ENCODE results near the gene TUBA4A.

Gene TUBA4A

DNA sequence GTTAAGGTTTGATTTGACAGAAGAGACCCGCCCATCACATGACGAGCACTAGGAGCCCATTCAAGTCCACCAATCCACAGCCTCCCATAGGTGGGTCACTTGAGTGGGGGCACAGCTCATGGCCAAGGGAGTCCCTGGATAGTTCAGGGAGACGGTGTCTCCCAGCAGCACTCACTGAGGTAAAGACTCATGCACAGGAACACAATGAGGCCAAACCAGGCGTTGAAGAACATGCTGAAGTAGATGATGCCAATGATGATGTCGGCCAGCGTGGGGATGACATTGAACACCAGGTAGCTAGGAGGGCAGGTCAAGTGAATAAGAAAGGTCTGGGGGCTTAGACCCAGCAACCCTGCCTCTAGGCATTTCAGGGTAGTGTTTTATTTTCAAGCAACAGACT lies 38.9 kb downstream of the TUBA4A start:
- no peak for DNase-seq (ENCODE audit: low read depth)
- H3K27me3 ChIP-seq (replicated peaks; ENCODE audit: control insufficient read depth, insufficient read depth, low read length): no peaks in the 10 kb centered on the region
- peaks cover 27% of the 10 kb centered on the region for H3K4me1 ChIP-seq (ENCODE audit: control insufficient read depth, insufficient read depth, low read length)
- H3K36me3 ChIP-seq (ENCODE audit: control insufficient read depth, insufficient read depth, low read length, severe bottlenecking): peaks cover 56% of the 10 kb centered on the region
- no peaks in the 10 kb centered on the region for H3K9me3 ChIP-seq (ENCODE audit: control insufficient read depth, low read length)
- H3K9ac ChIP-seq (ENCODE audit: low read length): no peak overlapping the region
- H3K4me3 ChIP-seq (ENCODE audit: low read length): no peak overlapping the region

DNA sequence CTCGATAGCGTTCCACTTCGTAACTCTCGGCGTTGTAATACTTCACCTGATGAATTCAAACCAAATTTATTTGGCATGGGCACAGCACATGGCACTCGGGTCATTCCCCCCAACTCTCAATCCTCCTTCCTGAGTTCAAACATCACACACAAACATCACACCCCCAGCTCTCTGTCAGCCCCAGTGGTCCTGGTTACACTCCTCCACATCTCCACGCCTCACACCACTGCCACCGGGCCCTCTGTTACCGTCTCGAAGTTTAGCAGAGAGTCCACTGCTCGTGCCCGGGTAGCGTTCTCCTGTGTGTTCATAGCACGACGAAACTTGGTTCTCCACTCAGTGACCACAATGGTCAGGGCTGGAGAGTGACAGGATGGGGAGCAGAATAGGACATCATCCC lies 39.6 kb downstream of the TUBA4A start:
- no peak overlapping the region for H3K9ac ChIP-seq (ENCODE audit: low read length)
- no peak overlapping the region for H3K4me3 ChIP-seq (ENCODE audit: low read length)
- H3K27me3 ChIP-seq (replicated peaks; ENCODE audit: control insufficient read depth, insufficient read depth, low read length): no peaks in the 10 kb centered on the region
- no peaks in the 10 kb centered on the region for H3K9me3 ChIP-seq (ENCODE audit: control insufficient read depth, low read length)
- no peak for DNase-seq (ENCODE audit: low read depth)
- H3K36me3 ChIP-seq (ENCODE audit: control insufficient read depth, insufficient read depth, low read length, severe bottlenecking): peaks cover 60% of the 10 kb centered on the region
- H3K4me1 ChIP-seq (ENCODE audit: control insufficient read depth, insufficient read depth, low read length): peaks cover 21% of the 10 kb centered on the region

DNA sequence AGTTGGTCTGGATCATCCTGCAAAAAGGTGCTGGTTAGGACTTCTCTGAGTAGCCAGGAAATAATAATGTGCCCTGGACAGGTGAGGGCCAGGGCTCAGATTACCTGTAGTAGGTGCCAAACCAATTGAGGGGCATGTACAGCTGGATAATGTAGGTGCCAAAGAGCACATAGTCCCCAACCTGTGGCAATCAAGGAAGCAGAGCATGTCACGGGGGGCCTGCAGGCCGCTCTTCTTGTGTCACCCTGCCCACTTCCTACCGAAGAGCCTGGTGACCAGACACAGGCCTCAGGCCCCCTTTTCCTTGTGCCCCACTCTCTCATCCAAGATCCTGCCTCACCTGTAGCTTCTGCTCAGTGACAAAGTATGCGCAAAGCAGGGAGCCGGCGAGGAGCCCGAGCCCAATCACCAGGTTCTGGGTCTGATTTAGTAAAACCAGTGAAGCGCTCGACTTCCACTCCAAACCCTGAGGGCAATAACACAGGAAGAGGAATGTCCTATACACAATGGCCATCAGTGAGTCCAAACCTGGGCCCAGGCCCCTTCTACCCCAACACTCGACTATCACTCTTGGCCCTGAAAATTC lies 40.1 kb downstream of the TUBA4A start:
- Histone ChIP-seq H3K4me3 (ENCODE audit: low read length) (no peak overlapping the region), H3K27me3 (replicated peaks; ENCODE audit: control insufficient read depth, insufficient read depth, low read length) (no peaks in the 10 kb centered on the region), H3K4me1 (ENCODE audit: control insufficient read depth, insufficient read depth, low read length) (peaks cover 17% of the 10 kb centered on the region), H3K9me3 (ENCODE audit: control insufficient read depth, low read length) (no peaks in the 10 kb centered on the region), H3K9ac (ENCODE audit: low read length) (no peak overlapping the region), H3K36me3 (ENCODE audit: control insufficient read depth, insufficient read depth, low read length, severe bottlenecking) (peaks cover 61% of the 10 kb centered on the region)
- no peak for DNase-seq (ENCODE audit: low read depth)

DNA sequence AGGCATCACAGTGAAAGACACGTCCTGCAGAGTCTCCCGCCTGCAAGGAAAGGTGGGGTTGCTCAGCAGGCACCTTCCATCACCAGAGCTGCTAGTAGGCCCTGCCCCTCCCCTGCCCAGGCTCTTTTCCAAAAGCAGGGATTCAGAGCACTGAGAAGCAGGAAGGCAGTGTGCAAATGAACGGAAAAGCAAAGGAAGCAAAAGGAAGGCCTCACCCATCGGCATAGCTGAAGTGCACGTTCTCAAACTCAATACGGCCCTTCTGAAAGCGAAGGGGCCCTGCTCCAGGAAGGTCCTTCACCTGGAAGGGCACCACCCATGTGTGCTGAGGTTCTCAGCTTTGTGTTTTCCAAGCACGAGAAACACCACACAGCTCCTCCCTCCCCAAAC lies 40.7 kb downstream of the TUBA4A start:
- peaks cover 17% of the 10 kb centered on the region for H3K4me1 ChIP-seq (ENCODE audit: control insufficient read depth, insufficient read depth, low read length)
- peaks cover 66% of the 10 kb centered on the region for H3K36me3 ChIP-seq (ENCODE audit: control insufficient read depth, insufficient read depth, low read length, severe bottlenecking)
- H3K9ac ChIP-seq (ENCODE audit: low read length): no peak overlapping the region
- no peak for DNase-seq (ENCODE audit: low read depth)
- H3K27me3 ChIP-seq (replicated peaks; ENCODE audit: control insufficient read depth, insufficient read depth, low read length): no peaks in the 10 kb centered on the region
- no peaks in the 10 kb centered on the region for H3K9me3 ChIP-seq (ENCODE audit: control insufficient read depth, low read length)
- H3K4me3 ChIP-seq (ENCODE audit: low read length): no peak overlapping the region

DNA sequence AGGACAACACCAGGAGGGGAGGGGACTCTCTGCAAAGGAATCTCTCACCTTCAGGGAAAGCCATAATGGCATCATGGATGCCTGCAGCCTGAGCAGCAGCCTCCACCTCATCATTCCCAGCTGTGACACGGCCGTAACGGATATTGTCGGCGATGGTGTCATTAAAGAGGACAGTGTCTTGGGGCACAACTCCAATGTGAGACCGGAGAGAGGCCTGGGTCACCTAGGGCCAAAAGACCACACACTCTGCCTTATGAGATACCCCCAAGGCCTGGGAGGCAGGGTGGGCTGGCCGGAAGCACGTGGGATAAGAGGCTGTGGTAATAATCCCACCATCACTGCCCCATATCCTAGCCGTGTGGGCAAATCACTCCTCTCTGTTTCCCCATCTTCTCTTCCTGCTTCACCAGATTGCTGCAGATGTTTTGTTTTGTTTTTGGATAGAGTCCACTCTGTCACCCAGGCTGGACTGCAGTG lies 42.8 kb downstream of the TUBA4A start:
- no peak for DNase-seq (ENCODE audit: low read depth)
- Histone ChIP-seq H3K36me3 (ENCODE audit: control insufficient read depth, insufficient read depth, low read length, severe bottlenecking) (peaks cover 63% of the 10 kb centered on the region), H3K9ac (ENCODE audit: low read length) (no peak overlapping the region), H3K9me3 (ENCODE audit: control insufficient read depth, low read length) (no peaks in the 10 kb centered on the region), H3K27me3 (replicated peaks; ENCODE audit: control insufficient read depth, insufficient read depth, low read length) (no peaks in the 10 kb centered on the region), H3K4me1 (ENCODE audit: control insufficient read depth, insufficient read depth, low read length) (peaks cover 17% of the 10 kb centered on the region), H3K4me3 (ENCODE audit: low read length) (no peak overlapping the region)

DNA sequence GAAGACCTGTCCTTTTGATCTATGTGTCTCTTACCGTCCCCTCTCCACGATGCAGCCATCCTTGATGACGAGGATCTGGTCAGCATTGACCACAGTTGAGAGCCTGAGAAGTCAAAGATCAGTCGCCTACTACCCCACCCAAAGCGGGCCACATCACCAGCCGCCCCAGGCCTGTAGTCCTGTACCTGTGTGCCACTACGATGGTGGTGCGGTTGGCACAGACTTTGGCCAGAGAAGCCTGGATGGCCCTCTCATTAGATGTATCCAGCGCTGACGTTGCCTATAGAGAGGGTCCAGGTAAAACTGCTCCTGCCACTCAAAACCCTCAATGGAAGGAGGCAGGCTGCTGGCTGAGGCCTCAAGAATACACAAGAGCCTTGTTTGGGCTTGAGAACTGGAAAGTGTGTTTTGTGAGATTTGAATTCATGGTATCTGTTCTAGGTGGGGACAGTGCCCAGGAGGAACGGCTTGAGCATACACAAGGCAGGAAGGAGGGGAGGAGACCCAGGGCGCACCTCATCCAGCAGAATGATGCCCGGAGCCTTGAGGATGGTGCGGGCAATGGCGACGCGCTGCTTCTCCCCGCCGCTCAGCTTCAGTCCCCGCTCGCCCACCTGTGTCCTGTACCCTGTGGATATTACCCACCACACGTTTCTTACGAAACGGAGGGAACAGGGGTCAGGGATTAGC lies 43.4 kb downstream of the TUBA4A start:
- no peaks in the 10 kb centered on the region for H3K27me3 ChIP-seq (replicated peaks; ENCODE audit: control insufficient read depth, insufficient read depth, low read length)
- no peak overlapping the region for H3K4me3 ChIP-seq (ENCODE audit: low read length)
- DNase-seq (ENCODE audit: low read depth): no peak
- no peaks in the 10 kb centered on the region for H3K9me3 ChIP-seq (ENCODE audit: control insufficient read depth, low read length)
- peaks cover 17% of the 10 kb centered on the region for H3K4me1 ChIP-seq (ENCODE audit: control insufficient read depth, insufficient read depth, low read length)
- H3K9ac ChIP-seq (ENCODE audit: low read length): peak overlapping the region; percentile 3
- peaks cover 62% of the 10 kb centered on the region for H3K36me3 ChIP-seq (ENCODE audit: control insufficient read depth, insufficient read depth, low read length, severe bottlenecking)

DNA sequence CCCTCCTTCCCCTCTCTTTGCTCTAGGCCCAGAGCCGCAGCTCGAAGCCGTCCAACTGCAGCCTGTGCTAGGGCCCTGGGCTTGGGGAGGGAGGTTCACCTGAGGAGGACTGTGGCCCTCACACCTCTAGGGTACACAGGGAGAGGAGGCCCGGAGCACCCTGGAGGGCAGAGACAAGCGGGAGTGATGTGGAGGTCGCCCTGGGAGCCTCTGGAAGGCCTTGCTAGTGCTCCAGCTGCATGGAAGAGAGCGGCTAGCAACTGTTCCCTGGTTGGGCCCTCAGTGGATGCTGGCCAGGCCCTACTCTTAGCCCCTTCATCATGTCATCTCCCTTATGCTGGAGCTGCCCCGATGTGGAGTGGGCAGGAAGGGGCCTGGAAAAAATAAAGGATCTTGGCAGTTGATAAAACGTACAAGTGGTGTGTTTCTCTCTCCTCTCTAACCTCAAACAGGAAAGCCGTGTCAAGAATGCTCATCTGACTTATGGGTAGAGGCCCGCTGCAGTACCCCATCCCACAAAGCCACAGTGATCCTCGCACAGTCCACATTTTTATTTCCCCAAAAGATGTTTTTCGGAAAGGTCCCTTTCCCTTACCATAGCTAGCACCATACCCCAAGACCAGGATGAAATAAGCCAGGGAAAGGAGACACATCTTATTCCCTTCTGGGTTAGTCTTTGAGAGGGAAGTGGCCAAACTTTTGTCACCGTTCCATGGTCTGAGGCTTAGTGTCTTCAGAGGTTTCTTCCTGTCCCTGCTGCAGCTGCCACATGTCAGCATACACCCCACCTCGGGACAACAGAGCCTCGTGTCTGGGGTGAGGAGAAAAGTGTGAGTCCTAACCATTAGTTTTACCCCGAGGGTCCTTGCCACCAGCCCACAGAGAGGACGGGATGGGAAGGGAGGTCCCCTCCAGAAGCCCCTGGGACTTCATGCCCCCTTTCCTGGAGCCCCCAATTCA lies 44.2 kb downstream of the TUBA4A start:
- no peak for DNase-seq (ENCODE audit: low read depth)
- peaks cover 53% of the 10 kb centered on the region for H3K36me3 ChIP-seq (ENCODE audit: control insufficient read depth, insufficient read depth, low read length, severe bottlenecking)
- peak overlapping the region; percentile 3 for H3K9ac ChIP-seq (ENCODE audit: low read length)
- H3K4me3 ChIP-seq (ENCODE audit: low read length): no peak overlapping the region
- H3K9me3 ChIP-seq (ENCODE audit: control insufficient read depth, low read length): no peaks in the 10 kb centered on the region
- peaks cover 17% of the 10 kb centered on the region for H3K4me1 ChIP-seq (ENCODE audit: control insufficient read depth, insufficient read depth, low read length)
- no peaks in the 10 kb centered on the region for H3K27me3 ChIP-seq (replicated peaks; ENCODE audit: control insufficient read depth, insufficient read depth, low read length)

DNA sequence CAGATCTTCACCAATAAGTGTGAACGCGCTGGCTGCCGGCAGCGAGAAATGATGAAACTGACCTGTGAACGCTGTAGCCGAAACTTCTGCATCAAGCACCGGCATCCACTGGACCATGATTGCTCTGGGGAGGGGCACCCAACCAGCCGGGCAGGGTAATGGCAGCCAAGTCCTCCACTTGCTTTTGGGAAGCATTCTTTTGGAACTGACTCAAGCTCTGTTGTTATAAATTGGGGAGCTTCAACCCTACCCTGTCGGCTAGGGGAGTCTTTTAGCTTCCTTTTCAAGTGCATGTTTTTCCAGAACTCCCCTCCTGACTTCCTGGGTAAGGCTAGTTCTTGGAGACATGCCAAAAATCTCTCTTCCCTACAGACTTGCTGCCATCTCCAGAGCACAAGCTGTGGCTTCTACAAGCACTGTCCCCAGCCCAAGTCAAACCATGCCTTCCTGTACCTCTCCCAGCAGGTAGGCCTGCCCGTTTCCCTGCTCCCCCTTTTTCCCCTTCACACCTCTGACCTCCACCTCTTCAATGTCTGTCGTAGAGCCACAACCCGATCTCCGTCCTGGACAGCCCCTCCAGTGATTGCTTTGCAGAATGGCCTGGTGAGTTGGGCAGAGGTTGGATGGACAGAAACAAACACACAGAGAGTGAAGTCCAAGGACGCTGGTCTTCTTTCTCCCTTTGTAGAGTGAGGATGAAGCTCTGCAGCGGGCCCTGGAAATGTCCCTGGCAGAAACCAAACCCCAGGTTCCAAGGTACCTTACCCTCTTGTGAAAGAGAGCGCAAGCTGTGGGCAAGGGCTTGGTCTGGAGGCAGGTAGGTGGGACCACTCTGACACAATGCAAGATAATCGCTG lies 45.6 kb downstream of the TUBA4A start:
- Histone ChIP-seq H3K9me3 (ENCODE audit: control insufficient read depth, low read length) (no peaks in the 10 kb centered on the region), H3K27me3 (replicated peaks; ENCODE audit: control insufficient read depth, insufficient read depth, low read length) (no peaks in the 10 kb centered on the region), H3K9ac (ENCODE audit: low read length) (peak overlapping the region; percentile 93), H3K4me1 (ENCODE audit: control insufficient read depth, insufficient read depth, low read length) (peaks cover 17% of the 10 kb centered on the region), H3K4me3 (ENCODE audit: low read length) (peak overlapping the region; percentile 88), H3K36me3 (ENCODE audit: control insufficient read depth, insufficient read depth, low read length, severe bottlenecking) (peaks cover 39% of the 10 kb centered on the region)
- peak; percentile 27 for DNase-seq (ENCODE audit: low read depth)

DNA sequence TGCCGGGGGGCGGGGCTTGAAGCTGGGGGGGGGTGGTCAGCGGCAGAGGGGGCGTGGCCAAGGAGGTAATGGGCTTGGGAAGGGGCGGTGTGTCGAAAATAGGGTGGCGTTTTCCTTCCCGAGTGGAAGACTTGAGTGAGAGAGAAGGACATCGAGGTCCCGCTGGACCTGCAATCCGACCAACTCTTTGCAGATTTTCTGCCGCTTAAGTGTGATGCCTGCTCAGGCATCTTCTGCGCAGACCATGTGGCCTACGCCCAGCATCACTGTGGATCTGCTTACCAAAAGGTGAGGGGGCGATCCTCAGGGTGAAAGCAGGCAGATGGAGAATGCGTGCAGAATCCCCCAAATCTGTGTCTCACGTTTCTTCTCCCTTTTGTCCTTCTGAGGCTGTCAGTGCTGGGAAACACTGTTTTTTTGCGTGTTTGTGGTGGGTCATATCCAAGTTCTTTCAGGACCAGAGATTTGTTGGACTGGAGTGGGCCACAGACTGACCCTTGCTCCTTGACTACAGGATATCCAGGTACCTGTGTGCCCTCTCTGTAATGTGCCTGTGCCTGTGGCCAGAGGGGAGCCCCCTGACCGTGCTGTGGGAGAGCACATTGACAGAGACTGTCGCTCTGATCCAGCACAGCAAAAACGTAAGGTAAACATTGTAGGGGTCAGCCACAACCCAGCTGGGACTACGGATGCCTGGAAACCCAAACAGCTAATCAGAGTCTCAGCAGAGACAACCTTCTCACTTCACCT lies 46.4 kb downstream of the TUBA4A start:
- no peak for DNase-seq (ENCODE audit: low read depth)
- Histone ChIP-seq H3K4me1 (ENCODE audit: control insufficient read depth, insufficient read depth, low read length) (peaks cover 17% of the 10 kb centered on the region), H3K27me3 (replicated peaks; ENCODE audit: control insufficient read depth, insufficient read depth, low read length) (no peaks in the 10 kb centered on the region), H3K36me3 (ENCODE audit: control insufficient read depth, insufficient read depth, low read length, severe bottlenecking) (peaks cover 31% of the 10 kb centered on the region), H3K4me3 (ENCODE audit: low read length) (peak overlapping the region; percentile 88), H3K9ac (ENCODE audit: low read length) (peak overlapping the region; percentile 93), H3K9me3 (ENCODE audit: control insufficient read depth, low read length) (no peaks in the 10 kb centered on the region)

Measured in adipocyte (in vitro differentiated cells).